ENCODE data around the gene BMP2.

BMP2 gene

GRCh38 chr20:6767536-6768227 lies at the start of gene BMP2:
Gene BMP2 (plus strand): TSS chr20:6767686. CDS start chr20:6770127, 2,441 bp downstream.
- no peak for DNase-seq (ENCODE audit: low read depth in 3 of 3)

- DNase-seq (ENCODE audit: low read depth in 3 of 3) = no peak
Observed at GRCh38 chr20:6718662-6719368, 48.7 kb upstream of the BMP2 start.

- DNase-seq (ENCODE audit: low read depth in 3 of 3) = no peak
Observed at GRCh38 chr20:6719369-6719721, 48.1 kb upstream of the BMP2 start.

GRCh38 chr20:6726761-6727160 lies 40.7 kb upstream of the BMP2 start:
- DNase-seq (ENCODE audit: low read depth in 3 of 3) = no peak

- DNase-seq (ENCODE audit: low read depth in 3 of 3) = no peak
Observed at GRCh38 chr20:6730672-6731328, 36.7 kb upstream of the BMP2 start.

GRCh38 chr20:6732001-6732447 lies 35.5 kb upstream of the BMP2 start:
- DNase-seq (ENCODE audit: low read depth in 3 of 3) = no peak

GRCh38 chr20:6732851-6733250 lies 34.6 kb upstream of the BMP2 start:
- no peak for DNase-seq (ENCODE audit: low read depth in 3 of 3)

- no peak for DNase-seq (ENCODE audit: low read depth in 3 of 3)
Observed at GRCh38 chr20:6733965-6734364, 33.5 kb upstream of the BMP2 start.

- DNase-seq (ENCODE audit: low read depth in 3 of 3) = no peak
Observed at GRCh38 chr20:6735942-6736845, 31.3 kb upstream of the BMP2 start.

GRCh38 chr20:6739406-6739805 lies 28.1 kb upstream of the BMP2 start:
- DNase-seq (ENCODE audit: low read depth in 3 of 3) = no peak

GRCh38 chr20:6740096-6740495 lies 27.4 kb upstream of the BMP2 start:
- no peak for DNase-seq (ENCODE audit: low read depth in 3 of 3)

GRCh38 chr20:6744180-6744579 lies 23.3 kb upstream of the BMP2 start:
- DNase-seq (ENCODE audit: low read depth in 3 of 3) = no peak

- DNase-seq (ENCODE audit: low read depth in 3 of 3) = no peak
Observed at GRCh38 chr20:6744805-6745204, 22.7 kb upstream of the BMP2 start.

- no peak for DNase-seq (ENCODE audit: low read depth in 3 of 3)
Observed at GRCh38 chr20:6746901-6747609, 20.4 kb upstream of the BMP2 start.

- DNase-seq (ENCODE audit: low read depth in 3 of 3) = no peak
Observed at GRCh38 chr20:6750438-6750837, 17.0 kb upstream of the BMP2 start.

- no peak for DNase-seq (ENCODE audit: low read depth in 3 of 3)
Observed at GRCh38 chr20:6756693-6757595, 10.5 kb upstream of the BMP2 start.

GRCh38 chr20:6764619-6765018 lies 2.9 kb upstream of the BMP2 start:
- DNase-seq (ENCODE audit: low read depth in 3 of 3) = no peak

- no peak for DNase-seq (ENCODE audit: low read depth in 3 of 3)
Observed at GRCh38 chr20:6765469-6766058, 1.9 kb upstream of the BMP2 start.

- no peak for DNase-seq (ENCODE audit: low read depth in 3 of 3)
Observed at GRCh38 chr20:6766433-6766832, 1.1 kb upstream of the BMP2 start.

GRCh38 chr20:6767126-6767535 lies 355 bp upstream of the BMP2 start:
- no peak for DNase-seq (ENCODE audit: low read depth in 3 of 3)
